LNCAP (cell line): Measurements from ENCODE around the gene TRAK1.

ENCODE experiments used
- CTCF ChIP-seq: fragments of 450-650 bp; IDR thresholded peaks from 2 replicates; pipeline ENCODE4 v1.5.1; 2017; ENCODE audit warnings: mild to moderate bottlenecking

Gene TRAK1

GRCh38 chr3:42148982-42149432 lies 57.9 kb downstream of the TRAK1 start:
- no peak for TF ChIP-seq CTCF

- no peak for TF ChIP-seq CTCF
These were observed 58.4 kb downstream of the TRAK1 start for GRCh38 chr3:42149532-42149931.

GRCh38 chr3:42149975-42150374 lies 58.8 kb downstream of the TRAK1 start:
- no peak for TF ChIP-seq CTCF

GRCh38 chr3:42151596-42152168 lies 60.5 kb downstream of the TRAK1 start:
- no peak for TF ChIP-seq CTCF

- TF ChIP-seq CTCF, result no peak
These were observed 61.0 kb downstream of the TRAK1 start for GRCh38 chr3:42152193-42152592.

GRCh38 chr3:42153039-42153438 lies 61.9 kb downstream of the TRAK1 start:
- TF ChIP-seq CTCF, result no peak

GRCh38 chr3:42157540-42158538 lies 66.7 kb downstream of the TRAK1 start:
- no peak for TF ChIP-seq CTCF
